Brain pericyte (primary cell): ENCODE results near the gene PET100.
"Not testable (repeated sequence)": the region's sequence is repeated elsewhere in the genome, so short reads cannot be mapped to it uniquely, and the experiment has no call there.

Experiments used
- DNase-seq: peaks from one replicate; pipeline ENCODE4 v3.0.0-alpha.2; 2012; ENCODE audit warnings: low read depth, low spot score

Gene PET100

DNA sequence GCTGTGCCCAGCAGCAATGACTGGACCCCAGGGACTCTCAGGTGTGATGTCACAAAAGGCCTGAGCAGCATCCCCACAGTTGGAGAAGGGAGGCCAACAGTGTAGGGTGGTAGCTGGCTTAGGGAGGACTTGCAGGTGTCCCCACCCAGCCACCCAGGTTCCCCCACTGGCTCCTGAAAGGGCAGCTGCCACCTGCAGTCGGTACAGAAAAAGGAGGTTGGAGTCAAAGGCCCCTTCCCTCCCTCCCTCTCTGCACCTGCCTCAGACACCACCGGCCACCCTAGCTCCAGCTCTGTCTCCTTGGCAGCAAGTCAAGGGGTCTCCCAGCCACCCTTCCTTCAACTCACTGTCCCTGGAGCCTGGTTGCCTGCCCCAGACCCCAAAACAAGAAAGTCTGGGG lies 4.1 kb downstream of the PET100 start, which contains the start of gene PCP2:
PCP2 (minus strand) TSS at position 22 of the 400 bp plus-strand sequence. CDS start 262 bp downstream, outside the sequence.
- no peak for DNase-seq

DNA sequence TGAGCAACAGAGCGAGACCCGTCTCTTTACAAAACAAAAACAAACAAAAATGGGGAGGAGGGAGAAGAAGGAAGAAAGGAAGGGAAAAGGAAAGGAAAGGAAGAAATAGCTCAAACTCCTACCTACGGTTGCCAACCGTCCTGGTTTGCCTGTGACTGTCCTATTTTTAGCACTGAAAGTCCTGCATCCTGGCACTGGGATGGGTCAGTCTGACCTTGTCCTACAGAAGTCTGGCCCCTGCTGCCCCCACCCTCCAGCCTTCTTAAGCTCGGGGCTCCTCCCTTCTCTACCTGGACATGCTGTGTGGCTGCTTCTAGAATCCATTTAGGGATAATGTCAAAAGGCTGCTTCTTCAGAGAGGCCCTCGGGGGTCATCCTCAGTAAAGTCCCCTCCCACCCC lies 6.1 kb downstream of the PET100 start:
- no peak for DNase-seq

DNA sequence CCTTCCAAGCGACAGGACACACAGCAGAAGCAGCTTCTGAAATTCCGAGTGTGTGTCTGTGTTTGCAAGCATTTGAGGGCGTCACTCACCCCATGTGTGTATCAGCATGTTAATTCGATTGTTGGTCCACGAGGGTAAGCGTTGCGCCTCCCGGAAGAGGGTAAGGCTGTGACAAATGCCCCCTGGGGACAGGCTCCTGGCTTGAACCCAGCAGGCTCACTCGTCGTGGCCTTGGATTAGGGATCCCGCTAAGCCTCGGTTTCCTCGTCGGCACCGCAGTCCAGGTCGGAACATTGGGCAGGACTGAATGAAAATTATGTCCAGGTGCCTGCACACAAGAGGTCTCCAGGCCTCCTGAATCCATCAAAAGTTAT lies 6.7 kb downstream of the PET100 start:
- DNase-seq, result no peak

DNA sequence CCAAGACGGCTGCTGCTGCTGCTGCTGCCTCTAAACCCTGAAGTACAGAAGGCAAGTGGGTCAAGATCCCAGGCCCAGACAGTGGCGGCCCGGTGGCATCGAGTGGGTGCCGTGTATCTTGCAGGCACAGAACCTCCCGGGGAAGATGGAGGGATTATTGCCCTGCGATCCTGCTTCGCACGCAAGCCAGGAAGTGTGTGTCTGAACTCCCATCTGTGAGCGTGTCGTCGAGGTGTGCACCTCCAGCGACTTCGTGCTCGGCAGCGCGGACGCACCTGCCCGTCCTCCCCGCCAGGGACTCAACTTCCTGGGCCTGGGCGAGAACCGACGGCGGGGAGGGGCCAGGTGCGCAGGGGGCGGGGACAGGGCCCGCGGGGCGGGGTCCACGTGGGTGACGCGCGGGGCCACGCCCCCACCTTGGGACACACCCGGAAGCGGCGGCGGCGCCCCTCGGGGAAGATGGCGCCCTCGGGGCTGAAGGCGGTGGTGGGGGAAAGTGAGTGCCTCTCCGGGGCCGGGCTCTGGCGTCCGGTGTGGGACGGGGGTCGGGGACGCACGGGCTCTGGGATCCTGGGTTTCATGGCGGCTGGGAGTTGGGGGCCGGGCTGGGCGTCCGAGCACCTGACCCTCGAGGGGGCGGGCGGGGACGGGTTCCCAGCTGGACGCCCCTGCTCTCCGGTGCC lies 7.2 kb downstream of the PET100 start, which contains the start of gene STXBP2:
STXBP2 (plus strand) TSS at position 420 of the 683 bp plus-strand sequence; CDS start at position 460, 40 bp downstream.
- no peak for DNase-seq

DNA sequence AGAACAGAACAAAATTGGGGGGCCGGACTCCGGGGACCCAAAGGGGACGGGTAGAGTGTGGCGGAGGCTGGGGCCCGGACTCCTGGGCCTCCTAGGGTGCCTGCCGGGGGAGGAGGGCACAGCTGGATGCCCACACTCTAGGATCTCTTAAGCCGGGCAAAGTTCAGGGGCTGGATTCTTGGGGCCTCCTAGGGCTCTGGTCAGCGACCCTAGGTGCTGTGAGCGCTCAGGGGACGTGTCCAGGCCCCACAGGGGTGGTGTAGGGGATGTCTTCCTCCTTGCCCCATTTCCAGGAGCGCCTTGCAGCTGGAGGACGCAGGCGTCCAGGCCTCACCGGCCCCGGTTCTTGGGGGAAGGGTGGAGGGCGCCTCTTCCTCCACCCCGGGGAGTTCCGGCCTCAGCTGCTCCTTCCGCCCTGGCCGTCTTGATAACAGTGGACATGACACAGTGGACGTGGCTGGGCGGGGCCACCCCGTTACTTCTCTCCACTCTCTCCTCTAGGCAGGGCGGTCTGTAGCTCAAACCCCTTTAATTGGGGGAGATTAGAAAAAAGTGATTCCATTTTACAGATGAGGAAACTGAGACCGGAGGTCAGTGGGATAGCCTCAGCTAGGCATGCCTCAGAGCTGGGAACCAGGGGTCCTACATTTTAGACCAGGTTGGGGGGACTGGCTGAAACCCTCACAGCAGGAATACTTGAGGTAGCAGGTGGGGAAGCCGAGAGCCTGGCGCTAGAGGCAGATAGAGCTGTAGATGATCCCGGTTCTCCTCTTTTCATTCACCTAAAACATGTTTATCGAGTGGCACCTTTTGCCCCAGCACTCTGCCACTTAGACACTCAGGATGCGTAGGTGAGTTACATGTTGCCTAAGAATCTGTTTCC lies 8.0 kb downstream of the PET100 start:
- DNase-seq, result no peak

DNA sequence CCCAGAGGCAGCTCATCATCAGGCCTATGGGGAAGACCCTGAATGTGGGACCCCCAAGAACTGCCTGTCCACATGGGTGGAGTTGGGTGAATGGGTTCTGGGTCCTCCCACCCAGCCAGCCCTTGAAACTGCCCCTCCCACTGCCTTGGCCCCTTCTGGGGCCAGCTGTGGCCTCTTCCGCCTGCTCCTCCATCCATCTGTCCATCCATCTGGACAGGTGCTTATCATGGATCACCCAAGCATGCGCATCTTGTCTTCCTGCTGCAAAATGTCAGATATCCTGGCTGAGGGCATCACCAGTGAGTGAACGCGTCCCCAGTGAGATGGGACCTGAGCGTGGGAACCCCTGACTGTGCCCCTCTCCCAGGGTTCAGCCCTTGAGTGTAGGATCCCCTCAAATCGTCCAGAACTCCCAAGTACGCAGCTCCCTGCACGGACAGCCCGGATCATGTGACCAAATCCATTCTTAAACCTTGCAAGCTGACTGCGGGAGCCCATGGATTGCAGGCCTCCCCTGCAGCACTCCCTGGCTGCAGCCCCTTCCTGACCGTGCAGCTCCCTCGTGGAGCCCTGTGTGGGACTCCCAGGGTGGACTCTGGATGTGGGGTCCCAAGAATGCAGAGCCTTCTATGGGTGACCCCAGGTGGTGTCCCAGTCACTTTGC lies 9.3 kb downstream of the PET100 start:
- DNase-seq, result no peak

DNA sequence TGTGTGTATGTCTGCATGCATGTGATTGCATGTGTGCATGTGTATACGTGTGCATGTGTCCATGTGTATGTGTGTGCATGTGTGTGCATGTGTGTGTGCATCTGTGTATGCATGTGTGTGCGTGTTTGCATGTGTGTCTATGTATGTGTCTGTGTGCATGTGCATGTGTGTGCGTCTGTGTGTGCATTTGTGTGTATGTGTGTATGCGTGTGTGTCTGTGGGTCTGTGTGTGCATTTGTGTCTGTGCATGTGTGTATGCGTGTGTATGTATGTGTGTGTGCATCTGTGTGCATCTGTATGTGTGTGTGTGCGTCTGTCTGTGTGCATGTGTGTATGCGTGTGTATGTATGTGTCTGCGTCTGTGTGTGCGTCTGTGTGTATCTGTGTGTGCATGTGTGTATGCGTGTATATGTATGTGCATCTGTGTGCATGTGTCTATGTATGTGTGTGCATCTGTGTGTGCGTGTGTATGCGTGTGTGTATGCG lies 10.3 kb downstream of the PET100 start:
- DNase-seq, result no peak

DNA sequence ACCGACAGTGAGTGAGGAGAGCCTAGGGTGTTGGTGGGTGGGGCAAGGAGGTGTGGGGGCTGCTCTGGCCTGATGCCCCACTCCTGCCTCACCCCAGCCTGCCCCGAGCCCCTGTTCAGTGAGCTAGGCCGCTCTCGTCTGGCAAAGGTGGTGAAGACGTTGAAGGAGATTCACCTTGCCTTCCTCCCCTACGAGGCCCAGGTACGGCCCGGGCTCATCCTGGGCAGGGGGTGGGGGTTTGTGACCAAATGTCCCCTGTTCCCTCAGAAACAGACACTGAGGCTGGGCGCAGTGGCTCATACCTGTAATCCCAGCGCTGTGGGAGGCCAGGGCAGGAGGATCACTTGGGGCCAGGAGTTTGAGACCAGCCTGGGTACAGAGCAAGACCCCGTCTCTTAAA lies 11.2 kb downstream of the PET100 start:
- no peak for DNase-seq

DNA sequence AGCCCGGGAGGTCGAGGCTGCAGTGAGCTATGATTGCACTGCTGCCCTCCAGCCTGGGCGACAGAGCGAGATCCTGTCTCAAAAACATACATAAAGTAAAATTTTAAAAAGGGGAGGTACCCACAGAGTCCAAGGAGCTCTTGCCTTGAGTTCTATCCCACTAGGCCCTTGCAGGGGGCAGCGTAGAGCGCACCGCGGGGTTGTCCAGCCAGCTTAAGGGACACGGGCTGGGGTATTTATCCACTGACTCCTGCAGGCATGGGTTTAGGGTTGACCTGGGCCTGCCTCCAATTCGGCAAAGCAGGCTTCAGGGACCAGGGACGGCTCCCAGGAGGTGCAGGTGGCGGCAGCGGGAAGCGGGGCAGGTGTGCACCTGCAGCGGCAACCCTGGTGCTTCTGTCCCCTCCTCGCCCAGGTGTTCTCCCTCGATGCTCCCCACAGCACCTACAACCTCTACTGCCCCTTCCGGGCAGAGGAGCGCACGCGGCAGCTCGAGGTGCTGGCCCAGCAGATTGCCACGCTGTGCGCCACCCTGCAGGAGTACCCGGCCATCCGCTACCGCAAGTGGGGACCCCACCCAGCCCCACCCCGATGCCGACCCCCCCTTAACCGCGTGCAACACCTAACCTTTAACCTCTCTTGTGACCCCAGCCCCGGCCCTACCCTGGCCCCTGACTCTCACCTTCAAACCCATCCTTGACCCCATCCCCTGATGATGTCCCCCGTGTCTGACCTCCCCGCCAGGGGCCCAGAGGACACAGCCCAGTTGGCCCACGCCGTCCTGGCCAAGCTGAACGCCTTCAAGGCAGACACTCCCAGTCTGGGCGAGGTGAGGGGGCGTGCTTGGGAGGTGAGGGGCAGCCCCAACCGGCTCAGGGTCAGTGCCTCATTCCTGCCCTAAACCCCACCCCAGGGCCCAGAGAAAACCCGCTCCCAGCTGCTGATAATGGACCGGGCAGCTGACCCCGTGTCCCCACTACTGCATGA lies 12.0 kb downstream of the PET100 start:
- DNase-seq, result no peak

DNA sequence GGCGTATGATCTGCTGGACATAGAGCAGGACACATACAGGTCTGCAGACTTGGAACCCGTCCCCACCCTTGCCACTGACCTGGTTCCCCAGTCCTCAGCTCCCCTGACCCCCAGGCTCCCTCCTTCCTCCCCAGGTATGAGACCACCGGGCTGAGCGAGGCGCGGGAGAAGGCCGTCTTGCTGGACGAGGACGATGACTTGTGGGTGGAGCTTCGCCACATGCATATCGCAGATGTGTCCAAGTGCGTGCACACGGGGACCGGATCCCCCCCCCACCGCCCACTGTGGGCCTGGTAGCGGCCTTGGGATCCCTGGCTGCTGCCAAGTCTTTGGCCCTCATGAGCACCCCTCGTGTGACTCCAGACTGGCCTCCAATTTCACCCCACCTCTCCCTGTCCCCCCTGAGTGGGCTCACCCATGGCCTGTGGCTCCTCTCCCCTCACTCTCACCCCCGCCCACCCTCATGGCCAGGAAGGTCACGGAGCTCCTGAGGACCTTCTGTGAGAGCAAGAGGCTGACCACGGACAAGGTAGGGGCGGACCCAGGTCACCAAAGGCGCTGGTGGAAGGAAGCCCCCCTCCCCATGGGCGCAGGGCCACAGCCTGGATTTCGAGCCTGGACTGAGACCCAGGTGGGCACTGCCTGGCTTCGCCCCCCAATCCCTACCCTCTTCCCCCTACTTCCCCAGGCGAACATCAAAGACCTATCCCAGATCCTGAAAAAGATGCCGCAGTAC lies 12.9 kb downstream of the PET100 start:
- no peak for DNase-seq

DNA sequence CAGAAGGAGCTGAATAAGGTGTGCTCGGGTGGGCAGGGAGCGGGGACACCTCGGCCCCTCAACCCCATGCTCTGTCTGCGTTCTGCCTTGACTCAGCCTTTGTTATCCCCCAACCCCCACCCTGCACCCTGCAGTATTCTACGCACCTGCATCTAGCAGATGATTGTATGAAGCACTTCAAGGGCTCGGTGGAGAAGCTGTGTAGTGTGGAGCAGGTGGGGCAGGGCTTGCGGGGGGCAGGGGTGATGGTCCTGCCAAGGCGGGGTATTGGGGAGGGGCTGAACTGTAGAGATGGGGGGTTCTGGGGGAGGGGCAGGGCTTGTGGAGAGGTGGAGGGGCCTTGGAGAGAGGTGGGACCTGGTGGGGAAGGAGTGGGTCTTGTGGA lies 13.4 kb downstream of the PET100 start:
- no peak for DNase-seq

DNA sequence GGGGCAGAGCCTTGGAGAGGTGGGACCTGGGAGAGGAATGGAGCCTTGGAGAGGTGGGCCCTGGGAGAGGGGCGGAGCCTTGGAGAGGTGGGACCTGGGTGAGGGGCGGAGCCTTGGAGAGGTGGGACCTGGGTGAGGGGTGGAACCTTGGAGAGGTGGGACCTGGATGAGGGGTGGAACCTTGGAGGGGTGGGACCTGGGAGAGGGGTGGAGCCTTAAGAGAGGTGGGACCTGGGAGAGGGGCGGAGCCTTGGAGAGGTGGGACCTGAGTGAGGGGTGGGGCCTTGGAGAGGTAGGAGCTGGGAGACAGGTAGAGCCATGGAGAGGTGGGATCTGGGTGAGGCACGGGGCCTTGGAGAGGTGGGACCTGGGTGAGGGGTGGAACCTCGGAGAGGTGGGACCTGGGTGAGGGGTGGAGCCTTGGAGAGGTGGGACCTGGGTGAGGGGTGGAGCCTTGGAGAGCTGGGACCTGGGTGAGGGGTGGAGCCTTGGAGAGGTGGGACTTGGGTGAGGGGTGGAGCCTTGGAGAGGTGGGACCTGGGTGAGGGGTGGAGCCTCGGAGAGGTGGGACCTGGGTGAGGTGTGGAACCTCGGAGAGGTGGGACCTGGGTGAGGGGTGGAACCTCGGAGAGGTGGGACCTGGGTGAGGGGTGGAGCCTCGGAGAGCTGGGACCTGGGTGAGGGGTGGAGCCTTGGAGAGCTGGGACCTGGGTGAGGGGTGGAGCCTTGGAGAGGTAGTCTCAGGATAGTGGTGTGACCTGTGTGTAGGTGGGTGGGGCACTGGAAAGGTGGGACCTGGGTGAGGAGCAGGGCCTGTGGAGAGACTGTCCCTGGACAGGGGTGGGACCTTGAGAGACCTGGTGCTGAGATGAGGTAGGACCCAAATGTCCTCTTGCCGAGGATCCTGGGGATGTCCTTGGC lies 14.3 kb downstream of the PET100 start:
- not testable (repeated sequence) for DNase-seq

DNA sequence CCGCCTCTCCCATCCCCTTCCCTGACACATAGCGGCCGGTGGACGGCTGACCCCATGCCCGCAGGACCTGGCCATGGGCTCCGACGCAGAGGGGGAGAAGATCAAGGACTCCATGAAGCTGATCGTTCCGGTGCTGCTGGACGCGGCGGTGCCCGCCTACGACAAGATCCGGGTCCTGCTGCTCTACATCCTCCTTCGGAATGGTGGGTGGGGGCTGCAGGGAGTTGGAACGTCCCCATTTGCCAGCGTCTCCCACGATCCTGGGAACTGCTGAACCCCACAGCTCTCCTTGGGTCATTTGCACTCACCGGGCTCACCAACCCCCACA lies 14.9 kb downstream of the PET100 start:
- DNase-seq, result no peak

DNA sequence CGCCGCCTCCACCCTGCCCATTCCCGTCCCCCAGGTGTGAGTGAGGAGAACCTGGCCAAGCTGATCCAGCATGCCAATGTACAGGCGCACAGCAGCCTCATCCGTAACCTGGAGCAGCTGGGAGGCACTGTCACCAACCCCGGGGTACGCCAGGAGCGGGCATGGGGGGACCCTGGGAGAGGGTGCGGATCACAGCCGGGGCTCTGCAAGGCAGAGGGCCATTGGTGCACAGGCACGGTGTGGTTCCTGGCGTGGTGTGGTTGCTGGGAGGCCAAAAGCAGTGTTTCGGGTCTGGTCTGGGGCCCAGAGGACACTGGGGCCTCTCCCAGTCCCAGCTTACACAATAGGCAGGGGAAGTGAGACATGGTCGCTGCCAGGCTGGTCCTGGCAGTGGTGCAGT lies 15.6 kb downstream of the PET100 start:
- no peak for DNase-seq

DNA sequence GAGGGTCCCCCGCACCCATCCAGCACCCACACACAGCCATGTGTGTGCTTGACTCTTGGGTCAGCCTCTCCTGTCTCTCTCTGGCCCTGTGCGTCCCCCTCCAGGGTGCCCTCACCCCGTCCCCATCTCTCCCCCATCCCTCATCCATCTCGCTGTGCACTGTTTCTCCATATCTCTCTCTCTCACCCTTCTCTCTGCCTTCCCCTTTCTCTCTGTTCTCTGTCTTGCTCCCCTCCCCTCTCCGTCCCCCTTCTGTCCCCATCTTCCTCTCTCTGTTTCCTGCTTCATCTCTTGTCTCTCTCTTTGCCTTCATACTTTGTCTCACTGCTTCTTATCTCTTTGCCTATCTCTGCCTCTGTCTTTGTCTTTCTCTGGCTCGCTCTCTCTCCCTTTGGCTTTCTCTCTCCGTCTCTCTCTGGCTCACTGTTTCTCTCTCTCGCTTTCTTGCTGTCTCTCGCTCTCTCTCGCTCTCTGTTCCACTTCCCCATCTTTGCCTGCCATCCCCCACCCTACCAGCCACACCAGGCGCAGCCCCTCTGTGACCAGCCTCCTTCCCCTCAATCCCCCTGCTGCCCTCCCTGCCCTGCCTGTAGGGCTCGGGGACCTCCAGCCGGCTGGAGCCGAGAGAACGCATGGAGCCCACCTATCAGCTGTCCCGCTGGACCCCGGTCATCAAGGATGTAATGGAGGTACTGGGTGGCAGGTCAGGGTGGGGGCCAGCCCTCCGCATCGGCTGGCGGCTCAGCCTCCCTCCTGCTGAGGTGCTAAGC lies 16.2 kb downstream of the PET100 start:
- no peak for DNase-seq

DNA sequence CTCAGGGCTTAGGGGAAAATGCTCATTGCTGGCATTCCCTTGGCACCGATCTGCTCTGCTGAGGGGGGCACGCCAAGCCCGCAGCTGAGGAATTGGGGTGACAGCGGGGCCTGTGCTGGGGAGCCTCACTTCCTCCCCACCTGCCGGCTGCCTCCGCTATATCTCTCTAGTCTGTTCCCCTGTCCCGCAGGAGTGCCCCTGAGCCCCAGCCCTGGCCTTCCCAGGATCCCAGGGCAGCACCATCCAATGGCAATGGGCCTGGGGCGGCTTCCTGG lies 16.8 kb downstream of the PET100 start:
- DNase-seq, result no peak

DNA sequence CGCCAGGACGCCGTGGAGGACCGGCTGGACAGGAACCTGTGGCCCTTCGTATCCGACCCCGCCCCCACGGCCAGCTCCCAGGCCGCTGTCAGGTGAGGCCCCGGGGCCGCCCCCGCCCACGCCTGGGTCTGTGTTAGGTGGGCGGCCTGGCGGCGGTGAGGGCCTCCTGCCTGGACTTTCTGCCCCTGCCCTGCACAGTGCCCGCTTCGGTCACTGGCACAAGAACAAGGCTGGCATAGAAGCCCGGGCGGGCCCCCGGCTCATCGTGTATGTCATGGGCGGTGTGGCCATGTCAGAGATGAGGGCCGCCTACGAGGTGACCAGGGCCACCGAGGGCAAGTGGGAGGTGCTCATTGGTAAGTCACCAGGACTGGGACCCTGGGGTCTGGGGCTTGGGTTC lies 17.6 kb downstream of the PET100 start:
- no peak for DNase-seq

DNA sequence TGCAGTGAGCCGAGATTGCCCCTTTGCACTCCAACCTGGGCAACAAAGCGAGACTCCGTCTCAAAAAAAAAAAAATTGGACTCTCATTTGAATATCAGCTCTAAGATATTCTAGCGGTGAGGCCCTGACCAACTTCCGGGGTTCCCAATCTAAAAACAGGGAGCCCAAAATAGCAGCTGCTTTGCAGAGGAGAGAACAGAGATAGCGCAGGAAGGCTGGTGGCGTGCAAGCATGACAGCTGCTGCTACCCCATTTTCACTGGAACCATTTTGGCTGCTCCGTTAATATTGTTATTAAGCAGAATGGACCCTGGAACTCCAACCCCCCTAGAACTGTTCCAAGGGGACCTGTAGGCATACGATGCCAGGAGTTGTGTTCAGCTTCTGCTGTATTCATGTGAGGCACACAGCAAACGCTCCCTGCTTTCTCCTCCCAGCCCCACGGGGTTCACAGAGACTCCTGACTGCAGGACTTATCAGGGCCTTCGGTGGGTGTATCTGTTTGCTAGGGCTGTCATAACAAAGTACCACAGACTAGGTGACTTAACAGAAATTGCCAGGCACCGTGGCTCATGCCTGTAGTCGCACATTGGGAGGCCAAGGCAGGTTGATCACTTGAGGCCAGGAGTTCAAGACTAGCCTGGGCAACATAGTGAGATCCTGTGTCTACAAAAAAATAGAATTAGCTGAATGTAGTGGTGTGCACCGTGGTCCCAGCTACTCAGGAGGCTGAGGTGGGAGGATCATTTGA lies 18.8 kb downstream of the PET100 start:
- no peak for DNase-seq
